Measurements from ENCODE around the gene LCN1.
"Not testable (repeated sequence)": the region's sequence is repeated elsewhere in the genome, so short reads cannot be mapped to it uniquely, and the experiment has no call there.

The LCN1 gene

GRCh38 chr9:135505406-135506187 lies 15.6 kb upstream of the LCN1 start:
- no peak for DNase-seq

GRCh38 chr9:135506327-135507103 lies 14.7 kb upstream of the LCN1 start:
- no peak for DNase-seq

- no peak for DNase-seq
These were observed 13.9 kb upstream of the LCN1 start for GRCh38 chr9:135507104-135508035.

GRCh38 chr9:135508211-135508820 lies 12.9 kb upstream of the LCN1 start:
- DNase-seq: no peak

- no peak for DNase-seq
These were observed 11.8 kb upstream of the LCN1 start for GRCh38 chr9:135509458-135509857.

GRCh38 chr9:135512241-135512603 lies 9.0 kb upstream of the LCN1 start:
- DNase-seq: no peak

GRCh38 chr9:135512904-135513303 lies 8.3 kb upstream of the LCN1 start:
- no peak for DNase-seq

GRCh38 chr9:135513351-135513846 lies 7.8 kb upstream of the LCN1 start:
- no peak for DNase-seq

GRCh38 chr9:135513906-135514305 lies 7.3 kb upstream of the LCN1 start:
- DNase-seq: not testable (repeated sequence)

GRCh38 chr9:135514342-135515082 lies 6.7 kb upstream of the LCN1 start:
- no peak for DNase-seq

- DNase-seq: no peak
These were observed 5.9 kb upstream of the LCN1 start for GRCh38 chr9:135515083-135515951.

GRCh38 chr9:135516132-135516860 lies 4.9 kb upstream of the LCN1 start:
- DNase-seq: no peak

- no peak for DNase-seq
These were observed 3.8 kb upstream of the LCN1 start for GRCh38 chr9:135517407-135517822.

GRCh38 chr9:135519179-135519971 lies 1.9 kb upstream of the LCN1 start:
- no peak for DNase-seq

GRCh38 chr9:135521608-135522095 lies 412 bp downstream of the LCN1 start:
- DNase-seq: no peak

GRCh38 chr9:135522137-135522877 lies 1.1 kb downstream of the LCN1 start:
- DNase-seq: no peak

GRCh38 chr9:135522931-135523330 lies 1.7 kb downstream of the LCN1 start:
- DNase-seq: no peak

GRCh38 chr9:135523521-135524129 lies 2.4 kb downstream of the LCN1 start:
- no peak for DNase-seq
